ENCODE measurements around the gene ARHGAP42. TPM values are rescaled to one million over a fixed set of nuclear protein-coding genes. Genes with fewer than 3 reads are reported as not detected.

ARHGAP42 gene
- total RNA-seq, 1 experiment from 2014 or later, result 7.1 TPM

GRCh38 chr11:100882957-100883356, 195.9 kb downstream of the ARHGAP42 start:
- no peak for ATAC-seq
- ChIA-PET POLR2A (no interaction called here), CTCF (no interaction called here)
- TF ChIP-seq CTCF (IDR thresholded peaks at IDR 0.05) (no peak), SIN3A (IDR thresholded peaks at IDR 0.05; ENCODE audit: borderline replicate concordance, insufficient read depth, low read depth, low read length) (no peak), POLR2AphosphoS5 (IDR thresholded peaks at IDR 0.05; ENCODE audit: low read depth, low read length) (no peak), REST (IDR thresholded peaks at IDR 0.05; ENCODE audit: insufficient read depth in 1 of 2, low read depth in 2 of 2, low read length in 1 of 2) (no peak), TCF7L2 (IDR thresholded peaks at IDR 0.05; ENCODE audit: low read depth, low read length) (no peak)
- BruUV-seq (replicated peaks), result no TSS peak
- H3K27ac ChIP-seq (ENCODE audit: low read length), result no peak overlapping the region
- in situ Hi-C loops (cut with HindIII; ENCODE audit: low pct_unique_long_range_greater_than_20kb, low sequenced_read_pairs) (no loop called here), intact Hi-C loops (cut with micrococcal nuclease; ENCODE audit: unreplicated experiment) (no loop called here)
- H3K9me3 ChIP-seq (ENCODE audit: control insufficient read depth, insufficient read depth, low read depth, low read length), result no peaks in the 10 kb centered on the region
- no peaks in the 10 kb centered on the region for H3K4me1 ChIP-seq (ENCODE audit: control insufficient read depth, insufficient read depth, low read length)
- no peak for DNase-seq (ENCODE audit: low read depth, low spot score)
- H3K27me3 ChIP-seq (ENCODE audit: control insufficient read depth, insufficient read depth, low read length), result no peaks in the 10 kb centered on the region
- H3K36me3 ChIP-seq (ENCODE audit: control insufficient read depth, insufficient read depth, low read length), result no peaks in the 10 kb centered on the region
- no peak overlapping the region for H3K4me3 ChIP-seq (ENCODE audit: low read depth in 2 of 2, low read length in 2 of 2)

- BruUV-seq (replicated peaks), result no TSS peak
- intact Hi-C loops (cut with micrococcal nuclease; ENCODE audit: unreplicated experiment), result no loop called here
- Histone ChIP-seq H3K36me3 (ENCODE audit: control insufficient read depth, insufficient read depth, low read length) (no peaks in the 10 kb centered on the region), H3K27me3 (ENCODE audit: control insufficient read depth, insufficient read depth, low read length) (no peaks in the 10 kb centered on the region), H3K4me3 (ENCODE audit: low read depth in 2 of 2, low read length in 2 of 2) (no peak overlapping the region), H3K9me3 (ENCODE audit: control insufficient read depth, insufficient read depth, low read depth, low read length) (no peaks in the 10 kb centered on the region), H3K27ac (ENCODE audit: low read length) (no peak overlapping the region), H3K4me1 (ENCODE audit: control insufficient read depth, insufficient read depth, low read length) (no peaks in the 10 kb centered on the region)
- ATAC-seq, result no peak
- in situ Hi-C loops (cut with HindIII; ENCODE audit: low pct_unique_long_range_greater_than_20kb, low sequenced_read_pairs), result no loop called here
- CTCF ChIA-PET, result no interaction called here
- DNase-seq (ENCODE audit: low read depth, low spot score), result no peak
- TF ChIP-seq POLR2AphosphoS5 (IDR thresholded peaks at IDR 0.05; ENCODE audit: low read depth, low read length), result no peak
- no peak for TF ChIP-seq CTCF (IDR thresholded peaks at IDR 0.05)
- no peak for TF ChIP-seq REST (IDR thresholded peaks at IDR 0.05; ENCODE audit: insufficient read depth in 1 of 2, low read depth in 2 of 2, low read length in 1 of 2)
- no peak for TF ChIP-seq SIN3A (IDR thresholded peaks at IDR 0.05; ENCODE audit: borderline replicate concordance, insufficient read depth, low read depth, low read length)
- no peak for TF ChIP-seq TCF7L2 (IDR thresholded peaks at IDR 0.05; ENCODE audit: low read depth, low read length)
- POLR2A ChIA-PET, result no interaction called here
Measured at GRCh38 chr11:100883830-100884229, 196.7 kb downstream of the ARHGAP42 start.

All from Panc1 (cell line).